Activated gamma-delta T cell treated with anti-CD3 and anti-CD28 coated beads, Interleukin-2, amount 50 U/mL, for 16 hours (primary cell): ENCODE measurements around the gene DCAF5.
"Not testable (repeated sequence)": the region's sequence is repeated elsewhere in the genome, so short reads cannot be mapped to it uniquely, and the experiment has no call there.

Source experiments
- DNase-seq: peaks from one replicate; pipeline ENCODE4 v3.0.0-alpha.2; 2020; ENCODE audit warnings: low read depth

DCAF5 gene

DNA sequence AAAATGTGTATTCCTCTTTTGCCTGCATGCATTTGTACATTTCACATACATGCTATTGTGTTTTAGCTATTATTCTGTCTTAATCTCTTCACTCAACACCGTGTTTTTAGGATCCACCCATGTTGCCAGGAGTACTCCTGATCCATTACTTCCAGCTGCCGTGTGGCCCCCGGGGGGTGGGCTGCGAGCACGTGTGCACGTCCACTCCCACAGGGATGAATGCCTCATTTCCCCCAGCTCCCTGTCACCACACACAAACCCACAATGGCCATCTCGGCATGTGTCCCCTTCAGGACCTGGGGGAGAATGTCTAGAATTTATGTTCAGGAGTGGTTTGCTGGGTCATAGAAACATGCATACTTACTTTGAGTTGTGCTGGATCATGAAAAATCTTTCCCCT lies 111.1 kb downstream of the DCAF5 start:
- DNase-seq: no peak

DNA sequence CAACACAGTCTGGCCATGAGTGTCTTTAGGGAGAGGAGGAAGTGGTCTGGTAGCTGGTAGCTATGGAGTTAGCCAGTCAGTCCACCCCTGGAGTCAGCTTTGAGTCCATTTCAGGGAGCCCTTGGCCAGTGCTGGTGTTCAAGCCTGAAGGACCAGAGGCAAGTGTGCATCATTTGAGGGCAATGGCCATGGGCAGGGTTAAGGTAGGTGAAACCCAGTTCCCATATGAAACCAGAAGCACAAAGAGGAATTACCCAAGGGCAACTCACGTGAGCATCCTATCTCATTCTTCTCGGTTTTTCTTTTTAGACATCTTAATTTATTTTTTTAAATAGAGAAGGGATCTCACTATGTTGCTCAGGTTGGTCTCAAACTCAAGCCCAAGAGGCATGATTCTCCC lies 112.6 kb downstream of the DCAF5 start:
- no peak for DNase-seq

DNA sequence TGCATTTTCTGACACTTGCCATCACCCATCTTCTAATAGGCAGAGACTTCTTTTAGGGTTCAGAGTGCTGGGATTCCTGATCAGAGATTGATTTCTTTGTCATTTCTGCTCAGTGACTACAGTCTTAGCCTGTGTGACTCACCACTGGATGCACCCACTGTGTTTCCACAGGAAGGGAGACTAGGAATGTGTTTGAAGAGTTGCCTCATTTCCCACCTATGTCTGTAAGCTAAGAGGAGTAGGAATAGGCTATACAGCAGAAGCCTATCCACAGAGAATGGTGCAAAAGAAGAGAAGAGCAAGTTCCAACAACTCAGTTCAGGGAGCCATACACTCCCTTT lies 113.7 kb downstream of the DCAF5 start:
- DNase-seq: no peak

DNA sequence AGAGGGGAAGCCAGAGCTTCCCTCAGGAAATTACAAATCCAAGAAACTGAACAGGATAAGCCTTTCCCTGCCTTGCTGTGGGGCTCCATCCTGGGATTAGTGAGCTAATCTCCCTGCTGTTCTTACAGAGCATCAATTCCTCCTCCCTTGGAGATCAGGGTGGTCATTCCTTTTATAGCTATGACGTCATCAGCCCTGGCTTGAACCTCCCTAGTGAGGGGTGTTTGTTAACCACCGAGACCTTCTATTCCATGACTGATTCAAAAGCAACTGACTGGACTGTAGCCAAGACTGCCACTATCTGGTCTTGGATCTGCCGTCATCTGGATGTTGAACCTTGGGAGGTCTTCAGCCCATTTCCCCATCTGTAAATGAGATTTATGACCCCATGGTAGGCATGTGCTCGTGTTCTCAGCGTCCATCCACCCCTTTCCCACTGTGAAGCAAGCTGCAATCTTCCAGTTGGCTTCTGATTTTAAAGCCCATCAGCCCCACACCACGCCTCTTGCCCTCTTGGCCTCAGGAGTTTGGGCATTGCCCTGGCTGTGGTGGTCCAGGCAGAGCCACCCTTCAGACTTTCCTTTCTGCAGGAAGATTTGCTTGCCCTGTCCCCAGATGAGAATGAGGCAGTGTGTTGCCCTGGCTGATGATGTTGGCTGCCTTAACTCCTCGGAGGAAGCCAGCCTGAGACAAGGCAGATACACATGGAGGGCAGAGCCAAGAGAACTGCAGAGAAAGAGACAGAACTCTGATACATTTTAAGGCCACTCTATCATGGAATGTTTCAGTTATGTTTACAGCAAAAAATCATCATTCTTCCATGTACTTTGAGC lies 114.2 kb downstream of the DCAF5 start:
- DNase-seq: no peak

DNA sequence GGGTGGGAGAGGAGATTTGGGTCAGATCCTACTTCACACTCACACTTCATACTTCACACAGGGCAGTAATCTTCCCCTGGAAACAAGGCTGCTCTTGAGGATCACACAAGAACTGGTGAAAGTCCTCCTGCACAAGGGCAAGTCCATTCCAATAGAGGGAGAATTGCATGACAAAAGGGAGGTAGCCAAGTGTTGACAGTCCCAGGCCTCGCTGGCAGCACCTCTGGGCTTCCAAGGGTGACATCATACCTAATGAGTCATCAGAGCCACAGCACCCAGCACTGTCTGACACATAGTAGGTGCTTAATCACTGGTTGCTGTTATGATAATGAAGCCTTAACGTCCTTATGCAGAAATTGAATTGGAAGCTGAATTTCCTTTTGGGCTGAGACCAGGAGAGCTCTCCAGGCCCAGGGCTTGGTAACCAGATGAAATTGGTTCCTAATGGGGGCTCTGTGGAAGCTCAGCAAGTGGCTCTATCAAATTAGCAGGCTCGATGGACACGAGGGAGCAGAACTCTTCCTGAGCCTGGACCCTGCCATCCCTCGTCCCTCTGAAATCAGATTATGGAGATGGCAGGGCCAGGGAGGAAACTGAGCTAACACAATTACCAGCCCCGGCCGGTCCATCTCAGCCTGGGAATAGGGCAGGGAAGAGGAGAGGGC lies 115.0 kb downstream of the DCAF5 start:
- DNase-seq: no peak

DNA sequence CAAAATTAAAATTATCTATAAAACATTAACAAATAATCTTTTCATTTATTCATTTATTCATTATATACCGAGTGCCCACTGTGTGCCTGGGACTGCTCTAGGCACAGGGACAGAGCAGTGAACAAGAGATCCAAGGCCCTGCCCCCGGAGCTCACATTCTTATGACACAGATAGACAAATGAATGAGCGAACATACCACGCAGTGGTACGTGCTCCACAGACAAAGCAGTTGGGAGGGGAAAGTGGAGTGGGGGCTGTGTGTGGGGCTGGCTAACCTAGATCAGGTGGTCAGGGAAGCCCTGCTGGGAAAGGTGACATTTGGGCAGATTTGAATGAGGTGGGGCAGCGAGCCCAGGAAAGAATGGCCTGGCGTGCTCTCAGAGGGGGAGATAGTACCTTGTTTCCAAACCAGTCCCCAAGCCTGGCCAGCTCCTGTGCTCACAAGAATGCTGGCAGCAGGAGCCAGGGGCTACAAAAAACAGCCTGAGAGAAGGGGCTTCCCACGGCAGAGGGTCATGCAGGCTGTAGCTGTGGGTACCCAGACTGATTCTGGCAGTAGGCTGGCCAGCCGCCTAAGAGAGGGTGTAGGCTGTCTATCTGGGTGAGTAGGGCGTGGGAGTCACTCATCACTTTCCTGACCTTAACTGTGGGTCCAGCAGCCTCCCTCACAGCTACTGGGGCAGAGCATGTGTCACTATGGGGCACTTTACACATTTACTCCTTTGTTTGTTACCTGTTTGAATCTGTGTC lies 116.0 kb downstream of the DCAF5 start:
- no peak for DNase-seq

DNA sequence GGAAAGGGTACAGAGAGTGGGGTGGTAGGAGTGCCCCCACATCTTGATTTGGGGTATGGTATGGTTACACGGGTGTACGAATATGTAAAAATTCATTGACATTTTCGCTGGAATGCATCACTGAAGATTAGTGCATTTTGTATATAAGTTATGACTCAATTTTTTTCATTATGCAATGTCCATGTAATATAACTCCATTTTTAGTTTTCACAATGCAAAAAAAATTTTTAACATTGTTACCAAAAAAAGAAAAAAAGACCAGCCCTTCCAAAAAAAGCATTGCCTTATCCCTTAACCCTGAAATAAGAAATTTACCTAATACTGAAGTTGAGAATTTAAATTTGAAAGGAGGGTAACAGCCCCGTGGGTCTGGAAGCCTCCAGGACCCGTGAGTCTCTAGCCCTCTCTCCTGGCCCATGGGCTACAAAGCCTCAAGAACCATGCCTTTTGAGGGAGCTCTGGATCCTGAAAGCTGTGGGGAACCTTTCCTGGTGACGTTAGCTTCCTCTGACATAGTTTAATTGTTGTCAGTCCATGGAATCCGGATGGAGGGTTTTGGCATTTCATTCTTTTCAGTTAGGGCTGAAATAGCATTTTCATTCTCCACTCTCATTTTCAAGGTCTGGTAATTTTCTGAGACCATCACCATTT lies 118.2 kb downstream of the DCAF5 start:
- DNase-seq: no peak

DNA sequence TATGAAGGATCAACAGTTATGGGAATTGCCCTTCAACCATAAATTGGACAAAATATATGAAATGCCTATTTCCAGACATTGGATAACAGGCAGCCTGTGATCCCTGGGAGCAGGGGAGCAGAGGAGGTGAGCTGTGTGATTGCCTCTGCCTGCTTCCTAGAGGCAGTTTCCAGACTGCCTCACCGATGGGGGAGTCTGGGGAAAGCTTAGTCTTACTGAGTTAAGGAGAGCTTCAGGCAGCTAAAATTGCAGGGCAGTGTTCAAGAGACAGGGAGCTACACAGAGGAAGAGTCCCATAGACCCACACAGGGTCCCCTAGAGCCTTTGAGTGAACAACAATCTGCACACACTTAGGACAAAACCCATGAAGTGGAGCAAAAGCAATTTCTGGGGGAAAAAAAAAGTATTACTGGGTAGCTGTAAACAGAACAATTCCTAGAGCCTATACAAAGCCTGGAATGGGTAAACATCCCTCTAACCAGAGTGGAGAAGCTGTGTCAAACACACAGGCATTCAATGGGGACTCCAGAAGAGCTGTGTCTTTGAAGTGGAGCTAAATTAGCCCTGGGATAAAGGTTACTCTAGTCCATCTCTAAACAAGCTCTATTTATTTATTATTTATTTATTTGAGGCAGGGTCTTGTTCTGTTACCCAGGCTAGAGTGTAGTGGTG lies 125.5 kb downstream of the DCAF5 start:
- no peak for DNase-seq

DNA sequence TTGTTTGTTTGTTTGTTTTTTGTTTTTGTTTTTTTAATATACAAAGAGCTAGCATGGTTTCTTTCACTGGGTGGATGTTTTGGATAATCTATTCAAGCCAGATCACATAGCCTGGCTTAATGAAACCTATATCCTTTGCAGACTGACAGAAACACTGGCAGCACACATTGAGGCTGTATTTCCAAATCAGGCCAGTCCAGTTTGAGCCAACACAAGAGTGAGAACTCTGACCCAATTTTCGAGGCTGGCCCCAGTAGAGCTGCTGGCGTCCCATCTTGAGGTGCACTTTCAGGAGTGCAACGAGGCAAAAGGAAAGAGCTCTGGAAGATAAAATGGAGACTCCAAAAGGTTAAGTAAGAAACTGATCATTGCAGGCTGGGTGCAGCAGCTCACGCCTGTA lies 129.9 kb downstream of the DCAF5 start:
- DNase-seq: no peak

DNA sequence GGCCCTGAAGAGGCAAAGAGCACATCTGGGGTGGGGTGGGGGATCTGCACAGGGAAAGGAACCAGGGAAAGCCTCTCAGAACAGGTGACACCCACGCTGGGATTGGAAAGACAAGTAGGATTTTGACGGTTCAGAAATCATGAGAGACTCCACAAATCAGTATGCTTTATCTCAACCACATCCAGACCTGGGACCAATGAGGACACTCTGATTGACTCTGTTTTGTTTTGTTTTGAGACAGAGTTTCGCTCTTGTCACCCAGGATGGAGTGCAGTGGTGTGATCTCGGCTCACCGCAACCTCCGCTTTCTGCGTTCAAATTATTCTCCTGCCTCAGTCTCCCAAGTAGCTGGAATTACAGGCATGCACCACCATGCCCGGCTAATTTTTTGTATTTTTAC lies 130.8 kb downstream of the DCAF5 start:
- DNase-seq: not testable (repeated sequence)

DNA sequence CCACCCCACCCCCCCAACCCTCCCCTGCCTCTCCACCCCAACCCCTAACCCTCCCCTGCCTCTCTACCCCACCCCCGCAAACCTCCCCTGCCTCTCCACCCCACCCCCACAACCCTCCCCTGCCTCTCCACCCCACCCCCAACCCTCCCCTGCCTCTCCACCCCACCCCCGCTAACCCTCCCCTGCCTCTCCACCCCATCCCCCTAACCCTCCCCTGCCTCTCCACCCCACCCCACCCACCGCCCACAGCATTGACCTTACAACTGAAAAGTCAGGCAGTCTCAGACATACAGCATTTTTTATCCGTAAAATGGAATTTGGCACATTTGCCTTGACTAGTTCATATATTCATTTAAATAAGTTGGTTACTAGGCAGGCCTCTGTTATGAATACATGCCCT lies 135.2 kb downstream of the DCAF5 start:
- DNase-seq: no peak

DNA sequence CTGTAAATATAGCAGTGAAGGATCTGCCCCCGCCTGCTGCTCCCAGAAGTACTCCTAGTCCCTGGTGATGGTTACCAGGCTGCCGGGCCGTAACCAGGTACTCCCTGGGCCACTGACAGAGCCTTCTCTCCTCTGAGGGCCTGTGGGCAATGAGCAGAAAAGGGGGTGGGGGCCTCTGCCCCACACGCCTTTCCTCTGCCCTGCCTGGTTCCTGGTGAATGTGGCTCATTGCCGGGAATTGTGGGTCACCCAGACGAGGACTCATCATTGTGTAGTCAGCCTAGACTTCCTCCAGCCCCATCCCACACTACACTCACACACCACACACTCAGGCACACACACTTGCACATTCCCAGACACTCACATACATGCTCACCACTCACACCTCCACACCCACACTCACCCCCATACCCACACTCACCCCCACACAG lies 138.1 kb downstream of the DCAF5 start:
- no peak for DNase-seq

DNA sequence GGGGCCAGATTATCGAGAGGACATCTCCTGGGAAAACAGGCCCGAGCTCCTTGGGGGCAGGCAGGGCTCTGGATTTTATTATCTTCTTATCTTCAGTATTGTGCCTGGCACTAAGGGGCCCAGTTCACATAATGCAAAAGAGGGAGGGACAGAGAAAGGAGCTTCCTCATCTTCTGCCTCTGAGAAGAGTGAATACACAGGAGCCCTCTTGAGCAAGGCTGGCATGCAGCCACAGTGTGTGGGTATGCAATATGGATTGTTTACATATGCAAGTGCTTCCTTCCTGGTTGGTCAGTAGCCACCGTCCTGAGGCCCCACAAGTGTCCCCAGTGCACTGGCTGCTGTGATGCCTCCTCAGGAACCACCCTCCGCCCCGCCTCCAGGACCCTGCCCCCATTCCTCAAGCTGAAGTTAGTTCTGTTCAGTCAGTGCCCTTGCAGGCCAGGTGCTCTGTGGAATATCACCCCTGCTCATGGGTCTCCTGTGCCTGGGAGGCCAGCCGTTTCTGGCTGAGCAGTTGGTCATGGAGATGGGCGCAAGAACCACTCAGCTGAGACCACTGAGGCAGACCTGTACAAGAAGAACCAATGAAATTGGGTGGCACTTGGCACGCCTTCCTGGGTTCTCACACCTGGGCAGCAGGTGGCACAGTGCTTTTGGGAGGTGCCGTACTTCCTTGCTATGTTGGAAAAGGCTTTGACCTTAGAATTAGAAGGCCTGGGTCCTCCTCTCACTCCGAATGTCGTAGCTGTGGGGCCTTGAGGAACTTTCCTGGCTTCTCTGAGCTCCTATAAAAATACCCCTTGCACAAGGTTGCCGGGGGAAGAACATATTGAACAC lies 138.8 kb downstream of the DCAF5 start:
- no peak for DNase-seq

DNA sequence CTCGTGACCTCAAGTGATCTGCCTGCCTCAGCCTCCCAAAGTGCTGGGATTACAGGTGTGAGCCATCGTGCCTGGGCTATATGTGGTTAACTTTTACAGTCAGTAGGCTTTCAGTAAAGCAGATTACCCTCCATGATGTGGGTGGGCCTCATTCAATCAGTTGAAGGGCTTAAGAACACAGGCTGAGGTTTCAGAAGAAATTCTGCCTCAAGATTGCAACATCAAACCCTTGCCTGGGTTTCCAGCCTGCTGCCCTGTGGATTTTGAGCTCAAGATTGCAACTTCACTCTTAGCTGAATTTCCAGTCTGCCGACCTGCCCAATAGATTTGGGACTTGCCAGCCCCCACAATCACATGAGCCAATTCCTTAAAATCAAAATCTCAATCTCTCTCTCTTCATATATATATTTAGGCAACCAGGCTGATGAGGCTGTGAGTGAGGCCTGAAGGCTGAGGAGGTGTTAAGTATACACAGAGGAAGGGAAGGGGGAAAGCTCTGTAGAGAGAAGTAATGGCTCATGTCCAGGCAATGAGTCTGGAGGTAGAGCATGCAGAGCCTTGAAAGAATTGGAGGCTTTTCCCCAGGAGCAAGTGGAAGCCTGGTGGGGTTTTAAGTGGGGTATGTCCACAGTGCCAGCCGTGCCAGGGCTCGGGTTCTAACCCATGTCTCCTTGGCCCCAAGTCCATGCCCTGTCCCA lies 140.5 kb downstream of the DCAF5 start:
- no peak for DNase-seq

DNA sequence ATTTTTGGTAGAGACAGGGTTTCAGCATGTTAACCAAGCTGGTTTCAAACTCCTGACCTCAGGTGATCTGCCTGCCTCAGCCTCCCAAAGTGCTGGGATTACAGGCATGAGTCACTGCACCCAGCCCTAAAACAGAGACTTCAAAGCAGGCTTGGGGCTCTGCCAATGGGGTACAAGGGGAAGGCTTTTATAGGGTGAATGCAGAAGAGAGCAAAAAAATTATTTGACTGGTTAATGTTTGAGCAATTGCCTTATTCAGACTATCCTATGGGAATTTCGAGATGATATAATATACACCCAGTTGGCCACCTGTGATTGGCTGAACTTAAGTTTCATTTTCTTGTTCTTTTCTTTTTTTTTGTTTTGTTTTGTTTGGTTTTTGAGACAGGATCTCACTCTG lies 142.3 kb downstream of the DCAF5 start:
- DNase-seq: no peak

DNA sequence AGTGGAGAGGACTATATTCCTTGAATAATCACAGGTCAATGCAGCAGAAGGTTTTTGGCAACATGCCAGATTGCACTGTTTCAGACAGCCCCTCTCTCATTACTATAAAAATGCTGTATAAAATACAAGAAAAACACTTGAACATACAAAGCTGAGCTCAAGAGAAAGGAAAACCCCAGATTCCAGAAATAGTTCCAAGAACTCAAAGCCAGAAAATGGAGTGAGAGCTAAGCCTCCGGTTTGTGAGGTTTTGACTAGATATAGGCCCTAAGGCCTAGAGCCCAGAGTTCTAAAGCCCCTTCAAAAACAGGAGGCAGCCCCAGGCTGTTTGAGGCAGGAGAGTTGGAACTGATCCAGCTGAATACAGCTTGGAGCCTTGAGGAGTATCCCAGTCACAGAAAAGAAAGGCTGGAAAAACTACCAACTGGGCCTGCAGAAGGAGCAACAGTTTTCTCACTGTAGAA lies 144.5 kb downstream of the DCAF5 start:
- no peak for DNase-seq

DNA sequence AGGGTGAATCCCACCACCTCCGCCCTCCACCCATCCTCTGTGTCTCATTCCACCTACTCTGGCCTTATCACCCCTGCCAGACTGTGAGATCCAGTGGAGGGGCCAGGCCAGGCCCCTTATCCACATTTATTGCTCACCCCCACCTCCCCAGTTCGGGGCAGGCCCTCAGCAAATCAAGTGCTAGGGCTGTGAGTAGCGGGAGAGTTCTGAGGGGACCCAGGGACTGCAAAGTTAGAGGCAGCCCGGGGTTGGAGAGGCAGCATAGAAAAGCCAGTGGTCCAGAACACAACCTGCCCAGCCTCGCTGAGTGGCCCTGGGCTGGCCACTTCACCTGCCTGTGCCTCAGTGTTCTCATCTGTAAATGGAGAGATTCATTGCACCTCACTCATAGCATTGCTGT lies 146.6 kb downstream of the DCAF5 start:
- no peak for DNase-seq

DNA sequence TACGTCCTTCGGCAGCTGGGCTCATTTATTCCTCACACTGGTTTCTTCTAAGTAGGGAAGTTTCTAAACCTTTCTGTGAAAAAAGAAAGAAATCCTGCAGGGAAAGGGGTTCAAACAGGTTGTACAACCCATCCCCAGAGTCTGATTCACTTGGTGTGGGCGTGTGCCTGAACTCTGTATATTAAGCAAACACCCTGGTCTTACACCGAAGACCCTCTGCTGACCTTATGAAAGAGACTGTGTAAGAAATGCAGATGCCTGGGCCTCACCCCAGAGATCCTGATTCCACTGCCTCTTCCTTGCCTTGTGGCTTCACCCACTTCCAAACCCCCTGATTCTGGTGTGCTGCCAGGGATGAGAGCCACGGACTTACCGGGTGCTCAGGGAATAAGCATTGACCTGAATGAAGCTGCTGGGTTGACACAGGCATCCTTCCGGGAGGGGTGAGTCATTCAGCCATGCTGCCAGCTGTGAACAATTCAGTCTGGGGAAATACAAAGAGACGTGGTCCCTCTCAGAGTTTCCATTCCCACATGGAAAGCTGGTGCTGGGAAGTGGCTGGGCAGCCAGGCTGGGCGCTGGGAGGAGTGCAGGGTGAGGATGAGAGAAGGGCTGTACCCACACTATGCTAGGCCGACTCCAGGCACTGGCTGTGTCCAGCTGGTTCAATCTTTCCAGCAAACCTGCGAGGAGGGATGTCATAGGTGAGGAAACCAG lies 147.3 kb downstream of the DCAF5 start:
- no peak for DNase-seq

DNA sequence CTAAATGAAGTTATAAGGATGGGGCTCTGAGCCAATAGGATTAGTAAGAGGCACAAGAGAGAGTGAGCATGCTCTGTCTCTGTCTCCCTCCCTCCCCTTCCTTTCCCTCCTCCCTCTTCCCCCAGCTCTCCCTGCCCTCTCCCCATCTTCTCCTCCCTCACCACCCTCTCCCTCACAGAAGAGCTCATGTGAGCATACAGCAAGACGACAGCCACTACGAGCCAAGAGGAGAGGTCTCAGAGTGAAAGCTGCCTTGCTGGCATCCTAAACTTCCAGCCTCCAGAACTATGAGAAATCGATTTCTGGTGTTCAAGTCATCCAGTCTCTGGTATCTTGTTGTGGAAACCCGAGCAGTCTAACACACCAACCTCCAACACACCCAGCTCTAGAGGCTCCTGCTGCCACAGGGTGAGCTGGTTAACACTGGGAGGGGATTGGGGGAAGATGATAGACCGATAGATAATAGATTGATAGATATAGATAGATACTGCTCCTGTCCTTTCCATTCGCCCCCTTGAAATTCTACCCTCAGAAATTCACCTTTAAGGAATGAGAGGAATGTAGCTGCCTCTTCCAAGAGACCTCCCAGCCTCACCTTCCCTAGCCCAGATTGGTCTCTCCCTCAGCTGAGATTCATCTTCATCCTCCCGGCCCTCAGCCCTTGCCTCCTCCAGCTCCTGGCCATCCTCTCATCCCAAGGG lies 148.0 kb downstream of the DCAF5 start:
- DNase-seq: no peak
